MM.1S (cell line): ENCODE data around the gene ETV6.

ENCODE experiments used
- EZH2 ChIP-seq: fragments of 300-600 bp; sonication (generic); optimal IDR thresholded peaks from 2 replicates; pipeline ENCODE3; 2017; ENCODE audit warnings: low read depth, mild to moderate bottlenecking, antibody characterized with exemption, low read length, mixed read lengths
- EZH2phosphoT487 ChIP-seq: fragments of 300-600 bp; sonication (generic); IDR thresholded peaks from 2 replicates; pipeline ENCODE4 v1.6.1; 2018; ENCODE audit warnings: antibody characterized with exemption, low read length
- TF ChIP-seq, protein P1 (sequence below): fragments of 300-600 bp; sonication (generic); IDR thresholded peaks from 2 replicates; pipeline ENCODE4 v1.5.1; 2016; ENCODE audit warnings: antibody characterized with exemption, low read length, mixed read lengths

DNA sequence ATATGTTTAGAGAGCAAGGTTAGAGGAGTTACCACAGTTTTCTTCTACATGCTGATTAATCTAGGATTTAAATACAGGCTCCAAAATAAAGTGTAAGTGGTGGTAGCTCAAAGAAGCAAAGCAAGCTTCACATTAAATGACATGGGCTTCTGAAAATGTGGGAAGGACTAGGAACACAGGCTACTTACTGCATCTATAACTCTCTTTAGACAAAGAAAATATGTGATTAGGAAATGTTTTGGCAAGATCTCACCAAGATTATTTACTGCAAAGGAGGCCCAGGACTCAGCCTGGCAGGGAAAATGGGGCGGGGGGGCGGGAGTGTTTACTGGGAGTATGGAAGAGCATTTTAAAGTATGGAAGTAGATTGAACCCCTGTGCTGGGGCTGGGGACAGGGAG lies 39.4 kb downstream of the ETV6 start:
- TF ChIP-seq, protein P1, sequence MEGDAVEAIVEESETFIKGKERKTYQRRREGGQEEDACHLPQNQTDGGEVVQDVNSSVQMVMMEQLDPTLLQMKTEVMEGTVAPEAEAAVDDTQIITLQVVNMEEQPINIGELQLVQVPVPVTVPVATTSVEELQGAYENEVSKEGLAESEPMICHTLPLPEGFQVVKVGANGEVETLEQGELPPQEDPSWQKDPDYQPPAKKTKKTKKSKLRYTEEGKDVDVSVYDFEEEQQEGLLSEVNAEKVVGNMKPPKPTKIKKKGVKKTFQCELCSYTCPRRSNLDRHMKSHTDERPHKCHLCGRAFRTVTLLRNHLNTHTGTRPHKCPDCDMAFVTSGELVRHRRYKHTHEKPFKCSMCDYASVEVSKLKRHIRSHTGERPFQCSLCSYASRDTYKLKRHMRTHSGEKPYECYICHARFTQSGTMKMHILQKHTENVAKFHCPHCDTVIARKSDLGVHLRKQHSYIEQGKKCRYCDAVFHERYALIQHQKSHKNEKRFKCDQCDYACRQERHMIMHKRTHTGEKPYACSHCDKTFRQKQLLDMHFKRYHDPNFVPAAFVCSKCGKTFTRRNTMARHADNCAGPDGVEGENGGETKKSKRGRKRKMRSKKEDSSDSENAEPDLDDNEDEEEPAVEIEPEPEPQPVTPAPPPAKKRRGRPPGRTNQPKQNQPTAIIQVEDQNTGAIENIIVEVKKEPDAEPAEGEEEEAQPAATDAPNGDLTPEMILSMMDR, result no peak
- no peak for TF ChIP-seq EZH2phosphoT487
- no peak for TF ChIP-seq EZH2
